ENCODE data around the gene SMARCAD1.

The SMARCAD1 gene

DNA sequence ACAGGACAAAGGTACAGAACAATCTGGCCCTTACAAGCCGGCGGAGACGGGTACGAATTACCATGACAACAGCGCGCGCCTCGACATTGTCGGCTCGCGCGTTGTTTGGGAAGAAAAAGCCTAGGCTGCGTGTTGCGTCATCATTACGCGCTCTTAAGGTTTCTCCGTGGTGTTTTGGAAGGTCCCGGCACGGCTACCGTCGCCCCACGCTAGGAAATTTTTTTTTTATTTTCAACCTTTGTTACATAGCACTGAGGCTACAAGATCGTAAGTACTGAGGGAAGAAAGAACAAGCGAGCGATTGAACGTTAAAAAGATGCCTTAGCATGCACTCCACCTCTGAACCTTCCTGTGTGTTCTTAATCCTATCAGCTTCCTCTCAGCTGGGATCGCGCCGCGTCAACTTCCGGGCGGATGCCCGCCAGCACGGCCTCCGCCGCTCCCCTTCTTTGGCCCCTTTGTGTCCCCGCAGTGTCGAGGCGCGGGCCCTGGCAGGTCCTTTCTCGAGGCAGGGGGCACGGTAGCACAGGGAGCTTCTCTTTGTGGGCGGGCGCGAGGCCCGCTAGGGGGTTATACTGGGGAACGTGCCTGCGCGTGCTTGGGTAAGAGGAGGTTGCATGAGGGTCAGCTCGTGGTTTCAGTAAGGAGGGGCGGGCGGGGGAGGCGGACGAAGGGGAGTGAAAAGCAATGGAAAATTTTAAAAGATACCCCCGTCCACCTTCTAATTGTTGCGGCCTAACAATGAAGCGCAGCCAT, at the start of gene SMARCAD1 (continued):
- TF ChIP-seq ZFP41 (tag by site-specific recombination; IDR thresholded peaks at IDR 0.05; ENCODE audit: borderline replicate concordance) = no peak
- TF ChIP-seq ZNF510 (tag by site-specific recombination; IDR thresholded peaks at IDR 0.05; ENCODE audit: insufficient replicate concordance) = no peak
- peak; percentile 83 for TF ChIP-seq ZBTB17 (tag by site-specific recombination; IDR thresholded peaks at IDR 0.05)
- TF ChIP-seq ZBTB21 (tag by site-specific recombination; IDR thresholded peaks at IDR 0.05) = peak; percentile 86
- TF ChIP-seq ZNF311 (tag by site-specific recombination; IDR thresholded peaks at IDR 0.05; ENCODE audit: borderline replicate concordance) = no peak
- no peak for TF ChIP-seq ZNF23 (tag by site-specific recombination; IDR thresholded peaks at IDR 0.05; ENCODE audit: borderline replicate concordance)
- no peak for TF ChIP-seq ZSCAN30 (tag by site-specific recombination; IDR thresholded peaks at IDR 0.05)
- no peak for TF ChIP-seq ZNF560 (tag by site-specific recombination; IDR thresholded peaks at IDR 0.05; ENCODE audit: borderline replicate concordance)
- TF ChIP-seq EGR2 (tag by site-specific recombination; IDR thresholded peaks at IDR 0.05; ENCODE audit: low read depth) = no peak; the same call in 1 of the 2 replicates
- TF ChIP-seq ZNF391 (tag by site-specific recombination; IDR thresholded peaks at IDR 0.05; ENCODE audit: borderline replicate concordance, low read depth) = no peak
- TF ChIP-seq, protein P1, sequence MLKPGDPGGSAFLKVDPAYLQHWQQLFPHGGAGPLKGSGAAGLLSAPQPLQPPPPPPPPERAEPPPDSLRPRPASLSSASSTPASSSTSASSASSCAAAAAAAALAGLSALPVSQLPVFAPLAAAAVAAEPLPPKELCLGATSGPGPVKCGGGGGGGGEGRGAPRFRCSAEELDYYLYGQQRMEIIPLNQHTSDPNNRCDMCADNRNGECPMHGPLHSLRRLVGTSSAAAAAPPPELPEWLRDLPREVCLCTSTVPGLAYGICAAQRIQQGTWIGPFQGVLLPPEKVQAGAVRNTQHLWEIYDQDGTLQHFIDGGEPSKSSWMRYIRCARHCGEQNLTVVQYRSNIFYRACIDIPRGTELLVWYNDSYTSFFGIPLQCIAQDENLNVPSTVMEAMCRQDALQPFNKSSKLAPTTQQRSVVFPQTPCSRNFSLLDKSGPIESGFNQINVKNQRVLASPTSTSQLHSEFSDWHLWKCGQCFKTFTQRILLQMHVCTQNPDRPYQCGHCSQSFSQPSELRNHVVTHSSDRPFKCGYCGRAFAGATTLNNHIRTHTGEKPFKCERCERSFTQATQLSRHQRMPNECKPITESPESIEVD (tag by site-specific recombination; IDR thresholded peaks at IDR 0.05) = no peak
- no peak for TF ChIP-seq ZNF76 (tag by site-specific recombination; IDR thresholded peaks at IDR 0.05; ENCODE audit: borderline replicate concordance, low read depth)
- TF ChIP-seq IKZF3 (tag by site-specific recombination; IDR thresholded peaks at IDR 0.05) = no peak
- TF ChIP-seq ZNF664 (tag by site-specific recombination; IDR thresholded peaks at IDR 0.05) = no peak
- TF ChIP-seq ZNF701 (tag by site-specific recombination; IDR thresholded peaks at IDR 0.05) = no peak
- TF ChIP-seq, protein P2, sequence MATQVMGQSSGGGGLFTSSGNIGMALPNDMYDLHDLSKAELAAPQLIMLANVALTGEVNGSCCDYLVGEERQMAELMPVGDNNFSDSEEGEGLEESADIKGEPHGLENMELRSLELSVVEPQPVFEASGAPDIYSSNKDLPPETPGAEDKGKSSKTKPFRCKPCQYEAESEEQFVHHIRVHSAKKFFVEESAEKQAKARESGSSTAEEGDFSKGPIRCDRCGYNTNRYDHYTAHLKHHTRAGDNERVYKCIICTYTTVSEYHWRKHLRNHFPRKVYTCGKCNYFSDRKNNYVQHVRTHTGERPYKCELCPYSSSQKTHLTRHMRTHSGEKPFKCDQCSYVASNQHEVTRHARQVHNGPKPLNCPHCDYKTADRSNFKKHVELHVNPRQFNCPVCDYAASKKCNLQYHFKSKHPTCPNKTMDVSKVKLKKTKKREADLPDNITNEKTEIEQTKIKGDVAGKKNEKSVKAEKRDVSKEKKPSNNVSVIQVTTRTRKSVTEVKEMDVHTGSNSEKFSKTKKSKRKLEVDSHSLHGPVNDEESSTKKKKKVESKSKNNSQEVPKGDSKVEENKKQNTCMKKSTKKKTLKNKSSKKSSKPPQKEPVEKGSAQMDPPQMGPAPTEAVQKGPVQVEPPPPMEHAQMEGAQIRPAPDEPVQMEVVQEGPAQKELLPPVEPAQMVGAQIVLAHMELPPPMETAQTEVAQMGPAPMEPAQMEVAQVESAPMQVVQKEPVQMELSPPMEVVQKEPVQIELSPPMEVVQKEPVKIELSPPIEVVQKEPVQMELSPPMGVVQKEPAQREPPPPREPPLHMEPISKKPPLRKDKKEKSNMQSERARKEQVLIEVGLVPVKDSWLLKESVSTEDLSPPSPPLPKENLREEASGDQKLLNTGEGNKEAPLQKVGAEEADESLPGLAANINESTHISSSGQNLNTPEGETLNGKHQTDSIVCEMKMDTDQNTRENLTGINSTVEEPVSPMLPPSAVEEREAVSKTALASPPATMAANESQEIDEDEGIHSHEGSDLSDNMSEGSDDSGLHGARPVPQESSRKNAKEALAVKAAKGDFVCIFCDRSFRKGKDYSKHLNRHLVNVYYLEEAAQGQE (tag by site-specific recombination; IDR thresholded peaks at IDR 0.05) = no peak; the same call in 1 of the 2 replicates
- TF ChIP-seq, protein P3, sequence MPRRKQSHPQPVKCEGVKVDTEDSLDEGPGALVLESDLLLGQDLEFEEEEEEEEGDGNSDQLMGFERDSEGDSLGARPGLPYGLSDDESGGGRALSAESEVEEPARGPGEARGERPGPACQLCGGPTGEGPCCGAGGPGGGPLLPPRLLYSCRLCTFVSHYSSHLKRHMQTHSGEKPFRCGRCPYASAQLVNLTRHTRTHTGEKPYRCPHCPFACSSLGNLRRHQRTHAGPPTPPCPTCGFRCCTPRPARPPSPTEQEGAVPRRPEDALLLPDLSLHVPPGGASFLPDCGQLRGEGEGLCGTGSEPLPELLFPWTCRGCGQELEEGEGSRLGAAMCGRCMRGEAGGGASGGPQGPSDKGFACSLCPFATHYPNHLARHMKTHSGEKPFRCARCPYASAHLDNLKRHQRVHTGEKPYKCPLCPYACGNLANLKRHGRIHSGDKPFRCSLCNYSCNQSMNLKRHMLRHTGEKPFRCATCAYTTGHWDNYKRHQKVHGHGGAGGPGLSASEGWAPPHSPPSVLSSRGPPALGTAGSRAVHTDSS (tag by site-specific recombination; IDR thresholded peaks at IDR 0.05) = no peak
- TF ChIP-seq ZNF610 (tag by site-specific recombination; IDR thresholded peaks at IDR 0.05; ENCODE audit: borderline replicate concordance) = peak; percentile 81
- peak; percentile 43; the same call in 1 of the 2 replicates for TF ChIP-seq ZNF660 (tag by site-specific recombination; IDR thresholded peaks at IDR 0.05)
- TF ChIP-seq ZIC2 (tag by site-specific recombination; IDR thresholded peaks at IDR 0.05) = peak; percentile 95
- TF ChIP-seq SP2 (tag by site-specific recombination; IDR thresholded peaks at IDR 0.05) = peak; percentile 54
- 0 out of 2 replicates have a peak, but pooled peaks have one; percentile 19 for TF ChIP-seq ZNF366 (tag by site-specific recombination; conservative IDR thresholded peaks at IDR 0.05)
- TF ChIP-seq ZNF558 (tag by site-specific recombination; IDR thresholded peaks at IDR 0.05) = no peak
- TF ChIP-seq, protein P4, sequence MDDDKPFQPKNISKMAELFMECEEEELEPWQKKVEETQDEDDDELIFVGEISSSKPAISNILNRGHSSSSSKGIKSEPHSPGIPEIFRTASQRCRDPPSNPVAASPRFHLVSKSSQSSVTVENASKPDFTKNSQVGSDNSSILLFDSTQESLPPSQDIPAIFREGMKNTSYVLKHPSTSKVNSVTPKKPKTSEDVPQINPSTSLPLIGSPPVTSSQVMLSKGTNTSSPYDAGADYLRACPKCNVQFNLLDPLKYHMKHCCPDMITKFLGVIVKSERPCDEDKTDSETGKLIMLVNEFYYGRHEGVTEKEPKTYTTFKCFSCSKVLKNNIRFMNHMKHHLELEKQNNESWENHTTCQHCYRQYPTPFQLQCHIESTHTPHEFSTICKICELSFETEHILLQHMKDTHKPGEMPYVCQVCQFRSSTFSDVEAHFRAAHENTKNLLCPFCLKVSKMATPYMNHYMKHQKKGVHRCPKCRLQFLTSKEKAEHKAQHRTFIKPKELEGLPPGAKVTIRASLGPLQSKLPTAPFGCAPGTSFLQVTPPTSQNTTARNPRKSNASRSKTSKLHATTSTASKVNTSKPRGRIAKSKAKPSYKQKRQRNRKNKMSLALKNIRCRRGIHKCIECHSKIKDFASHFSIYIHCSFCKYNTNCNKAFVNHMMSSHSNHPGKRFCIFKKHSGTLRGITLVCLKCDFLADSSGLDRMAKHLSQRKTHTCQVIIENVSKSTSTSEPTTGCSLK (tag by site-specific recombination; IDR thresholded peaks at IDR 0.05) = no peak
- no peak for TF ChIP-seq ZNF792 (tag by site-specific recombination; IDR thresholded peaks at IDR 0.05)
- TF ChIP-seq ZBTB48 (tag by site-specific recombination; IDR thresholded peaks at IDR 0.05) = peak; percentile 69
- TF ChIP-seq, protein P5, sequence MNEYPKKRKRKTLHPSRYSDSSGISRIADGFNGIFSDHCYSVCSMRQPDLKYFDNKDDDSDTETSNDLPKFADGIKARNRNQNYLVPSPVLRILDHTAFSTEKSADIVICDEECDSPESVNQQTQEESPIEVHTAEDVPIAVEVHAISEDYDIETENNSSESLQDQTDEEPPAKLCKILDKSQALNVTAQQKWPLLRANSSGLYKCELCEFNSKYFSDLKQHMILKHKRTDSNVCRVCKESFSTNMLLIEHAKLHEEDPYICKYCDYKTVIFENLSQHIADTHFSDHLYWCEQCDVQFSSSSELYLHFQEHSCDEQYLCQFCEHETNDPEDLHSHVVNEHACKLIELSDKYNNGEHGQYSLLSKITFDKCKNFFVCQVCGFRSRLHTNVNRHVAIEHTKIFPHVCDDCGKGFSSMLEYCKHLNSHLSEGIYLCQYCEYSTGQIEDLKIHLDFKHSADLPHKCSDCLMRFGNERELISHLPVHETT (tag by site-specific recombination; IDR thresholded peaks at IDR 0.05) = no peak
- no peak for TF ChIP-seq ZNF266 (tag by site-specific recombination; IDR thresholded peaks at IDR 0.05; ENCODE audit: low read depth)
